Liver (tissue), 3 donors: ENCODE results near the gene TBC1D21.

Experiments used
- ATF3 ChIP-seq: IDR thresholded peaks from 2 replicates; pipeline ENCODE4 v1.6.1; 2016; ENCODE audit warnings: antibody characterized with exemption
- FOXA1 ChIP-seq: IDR thresholded peaks from 2 replicates; pipeline ENCODE4 v1.6.1; 2016; ENCODE audit warnings: antibody characterized with exemption
- GABPA ChIP-seq, 2 donors: IDR thresholded peaks in 1 of 2; conservative IDR thresholded peaks in 1 of 2; 2 replicates each; pipeline ENCODE4 v1.6.1; 2016; ENCODE audit warnings: antibody characterized with exemption in 2 of 2, mild to moderate bottlenecking in 1 of 2, moderate library complexity in 1 of 2
- JUND ChIP-seq, 2 donors: IDR thresholded peaks; 2 replicates each; pipeline ENCODE4 v1.6.1; 2016; ENCODE audit warnings: antibody characterized with exemption in 2 of 2
- MAX ChIP-seq: IDR thresholded peaks from 2 replicates; pipeline ENCODE4 v1.6.1; 2016; ENCODE audit warnings: antibody characterized with exemption
- RAD21 ChIP-seq, 2 donors: IDR thresholded peaks; 2 replicates each; pipeline ENCODE4 v1.6.1; 2016; ENCODE audit warnings: antibody characterized with exemption in 2 of 2, mild to moderate bottlenecking in 2 of 2
- REST ChIP-seq: IDR thresholded peaks from 2 replicates; pipeline ENCODE4 v1.6.1; 2016; ENCODE audit warnings: antibody characterized with exemption, mild to moderate bottlenecking
- RXRA ChIP-seq, 2 donors: IDR thresholded peaks; 2 replicates each; pipeline ENCODE4 v1.6.1; 2017 to 2018; ENCODE audit warnings: antibody characterized with exemption in 2 of 2, mild to moderate bottlenecking in 1 of 2
- TAF1 ChIP-seq: conservative IDR thresholded peaks from 2 replicates; pipeline ENCODE4 v1.6.1; 2016; ENCODE audit warnings: antibody characterized with exemption, mild to moderate bottlenecking
- ZBTB33 ChIP-seq: IDR thresholded peaks from 2 replicates; pipeline ENCODE4 v1.6.1; 2016; ENCODE audit warnings: antibody characterized with exemption
- TF ChIP-seq, protein P1 (sequence below): fragments of 150-350 bp; IDR thresholded peaks from 2 replicates; pipeline ENCODE4 v1.5.1; 2017; ENCODE audit warnings: improper control_type of control experiment, low read depth, low read length; ENCODE audit not compliant: missing input control
- donor health status: healthy.
- donor health status: healthy.

DNA sequence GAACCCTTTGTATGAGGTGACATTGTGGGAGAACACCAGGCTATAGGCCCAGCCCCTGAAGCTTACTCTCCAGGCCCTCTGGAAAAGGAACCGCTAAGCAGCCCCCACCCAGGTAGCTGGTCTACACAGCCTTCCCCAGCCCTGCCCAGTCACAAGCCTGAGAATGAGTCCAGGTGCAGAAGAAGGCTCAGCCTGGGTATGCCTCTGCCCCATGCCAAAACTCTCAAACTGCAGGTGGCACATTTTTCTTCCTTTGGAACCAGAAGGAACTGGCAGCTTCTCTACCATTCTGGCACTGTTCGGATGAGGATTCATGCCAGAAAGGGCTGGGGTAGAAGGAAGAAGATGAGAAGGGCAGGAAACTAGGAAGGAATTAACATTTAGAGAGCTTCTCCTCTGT, 23.7 kb upstream of the TBC1D21 start:
- TF ChIP-seq, protein P1, sequence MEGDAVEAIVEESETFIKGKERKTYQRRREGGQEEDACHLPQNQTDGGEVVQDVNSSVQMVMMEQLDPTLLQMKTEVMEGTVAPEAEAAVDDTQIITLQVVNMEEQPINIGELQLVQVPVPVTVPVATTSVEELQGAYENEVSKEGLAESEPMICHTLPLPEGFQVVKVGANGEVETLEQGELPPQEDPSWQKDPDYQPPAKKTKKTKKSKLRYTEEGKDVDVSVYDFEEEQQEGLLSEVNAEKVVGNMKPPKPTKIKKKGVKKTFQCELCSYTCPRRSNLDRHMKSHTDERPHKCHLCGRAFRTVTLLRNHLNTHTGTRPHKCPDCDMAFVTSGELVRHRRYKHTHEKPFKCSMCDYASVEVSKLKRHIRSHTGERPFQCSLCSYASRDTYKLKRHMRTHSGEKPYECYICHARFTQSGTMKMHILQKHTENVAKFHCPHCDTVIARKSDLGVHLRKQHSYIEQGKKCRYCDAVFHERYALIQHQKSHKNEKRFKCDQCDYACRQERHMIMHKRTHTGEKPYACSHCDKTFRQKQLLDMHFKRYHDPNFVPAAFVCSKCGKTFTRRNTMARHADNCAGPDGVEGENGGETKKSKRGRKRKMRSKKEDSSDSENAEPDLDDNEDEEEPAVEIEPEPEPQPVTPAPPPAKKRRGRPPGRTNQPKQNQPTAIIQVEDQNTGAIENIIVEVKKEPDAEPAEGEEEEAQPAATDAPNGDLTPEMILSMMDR: no peak
- TF ChIP-seq GABPA (IDR thresholded peaks at IDR 0.05 in 1 of 2, conservative IDR thresholded peaks at IDR 0.05 in 1 of 2): no peak
- no peak for TF ChIP-seq MAX
- no peak for TF ChIP-seq ZBTB33
- no peak for TF ChIP-seq JUND (IDR thresholded peaks at IDR 0.05)
- TF ChIP-seq REST: no peak
- TF ChIP-seq FOXA1: no peak
- no peak for TF ChIP-seq RAD21 (IDR thresholded peaks at IDR 0.05)
- TF ChIP-seq ATF3: no peak
- no peak for TF ChIP-seq RXRA (IDR thresholded peaks at IDR 0.05)
- no peak for TF ChIP-seq TAF1
